H1 (cell line): Measurements from ENCODE around the gene UBE2E2. TPM values are rescaled to one million over a fixed set of nuclear protein-coding genes. Genes with fewer than 3 reads are reported as not detected.
A peak's percentile ranks its signal among the peaks of the same experiment; 100 is the strongest.

Experiments
- CTCF ChIA-PET: fragments of 300-600 bp; sonication (Branson Sonifier 250); formaldehyde crosslinking; loops from one replicate; lab custom pipeline; 2021; ENCODE audit not compliant: partially characterized antibody; lab: Charles Lee
- POLR2A ChIA-PET: fragments of 300-600 bp; sonication (Branson Sonifier 250); formaldehyde crosslinking; loops from one replicate; lab custom pipeline; 2021; ENCODE audit warnings: inconsistent platforms; ENCODE audit not compliant: partially characterized antibody; lab: Charles Lee
- DNase-seq, 2 experiments: peaks; one replicate each; pipeline versions ENCODE4 v3.0.0 to v3.0.0-alpha.2; 2010 to 2022; ENCODE audit warnings: low spot score in 2 of 2, low read depth in 1 of 2, mixed read lengths in 1 of 2
- FAIRE-seq: peaks from 2 replicates; lab custom pipeline; 2011; peaks lifted over from hg19 to GRCh38; lab: Jason Lieb, UNC
- H2AFZ ChIP-seq: 2 replicates; pipeline ENCODE4 v1.8.1; 2012; ENCODE audit warnings: low read length, inconsistent platforms
- H2AK5ac ChIP-seq: 2 replicates; pipeline ENCODE4 v1.6.1; 2013; ENCODE audit warnings: low read depth, low read length
- H2BK120ac ChIP-seq: replicated peaks from 2 replicates; pipeline ENCODE3; 2013; ENCODE audit warnings: low read depth, low read length, inconsistent platforms
- H2BK12ac ChIP-seq: 2 replicates; pipeline ENCODE4 v1.6.1; 2013; ENCODE audit warnings: low read depth, low read length
- H2BK15ac ChIP-seq: 2 replicates; pipeline ENCODE4 v1.6.1; 2013; ENCODE audit warnings: low read length
- H2BK20ac ChIP-seq: 2 replicates; pipeline ENCODE4 v1.6.1; 2013; ENCODE audit warnings: low read length
- H2BK5ac ChIP-seq: 2 replicates; pipeline ENCODE4 v1.6.1; 2013; ENCODE audit warnings: low read depth, low read length
- H3K14ac ChIP-seq: 2 replicates; pipeline ENCODE4 v1.6.1; 2013; ENCODE audit warnings: inconsistent platforms; ENCODE audit not compliant: insufficient read length
- H3K18ac ChIP-seq: 2 replicates; pipeline ENCODE4 v1.6.1; 2013; ENCODE audit warnings: low read length; ENCODE audit errors: extremely low read depth
- H3K23ac ChIP-seq: 2 replicates; pipeline ENCODE4 v1.6.1; 2013; ENCODE audit warnings: inconsistent platforms; ENCODE audit not compliant: insufficient read length
- H3K23me2 ChIP-seq: 2 replicates; pipeline ENCODE4 v1.6.1; 2013; ENCODE audit warnings: low read depth, low read length
- H3K27ac ChIP-seq: 2 replicates; pipeline ENCODE4 v1.6.1; 2011; ENCODE audit warnings: low read depth, low read length, inconsistent platforms
- H3K27me3 ChIP-seq, 4 experiments: replicated peaks in 1 of 4; 1 replicate in 1 of 4; 2 replicates in 3 of 4; pipeline versions ENCODE4 v1.6.1 to v1.8.1; 2011 to 2013; ENCODE audit warnings: low read length in 3 of 4, mild to moderate bottlenecking in 3 of 4, inconsistent platforms in 2 of 4, mixed read lengths in 2 of 4, moderate library complexity in 1 of 4; ENCODE audit not compliant: control insufficient read depth in 3 of 4, insufficient read depth in 3 of 4; ENCODE audit errors: extremely low read depth in 1 of 4
- H3K36me3 ChIP-seq, 4 experiments: 2 replicates each; pipeline versions ENCODE4 v1.6.1 to v1.8.1; 2011 to 2013; ENCODE audit warnings: mild to moderate bottlenecking in 4 of 4, low read length in 3 of 4, moderate library complexity in 2 of 4, control low read depth in 1 of 4, inconsistent platforms in 1 of 4; ENCODE audit not compliant: insufficient read depth in 4 of 4, control insufficient read depth in 2 of 4
- H3K4ac ChIP-seq: replicated peaks from 2 replicates; pipeline ENCODE3; 2013; ENCODE audit warnings: low read length, low read depth, mixed read lengths, inconsistent platforms; ENCODE audit not compliant: insufficient read length
- H3K4me1 ChIP-seq, 4 experiments: replicated peaks in 1 of 4; 1 replicate in 1 of 4; 2 replicates in 3 of 4; pipeline versions ENCODE4 v1.6.1 to v1.8.1; 2011 to 2013; ENCODE audit warnings: low read length in 3 of 4, inconsistent platforms in 2 of 4, mixed read lengths in 1 of 4; ENCODE audit not compliant: insufficient read depth in 4 of 4, control insufficient read depth in 3 of 4
- H3K4me2 ChIP-seq, 2 experiments: 2 replicates each; pipeline versions ENCODE4 v1.6.1 to v1.8.1; 2011 to 2013; ENCODE audit warnings: low read depth in 2 of 2, low read length in 2 of 2, control low read depth in 1 of 2, inconsistent platforms in 1 of 2, mild to moderate bottlenecking in 1 of 2; ENCODE audit not compliant: insufficient read depth in 1 of 2
- H3K4me3 ChIP-seq, 4 experiments: fragments of 200-600, 300-600 bp in 1 of 4; sonication (generic), shearing (Covaris generic), sonication (Bioruptor Twin) in 1 of 4; 2 replicates each; pipeline versions ENCODE4 v1.5.1 to v1.8.1; 2011 to 2016; ENCODE audit warnings: low read length in 4 of 4, low read depth in 3 of 4, control low read depth in 2 of 4, inconsistent platforms in 2 of 4, mild to moderate bottlenecking in 2 of 4, mixed read lengths in 1 of 4, moderate library complexity in 1 of 4; ENCODE audit not compliant: insufficient read depth in 2 of 4; ENCODE audit errors: extremely low read depth in 1 of 4
- H3K56ac ChIP-seq: replicated peaks from 2 replicates; pipeline ENCODE3; 2013; ENCODE audit warnings: low read depth, mild to moderate bottlenecking, mixed read lengths, low read length, inconsistent platforms; ENCODE audit not compliant: insufficient read length
- H3K79me1 ChIP-seq: 2 replicates; pipeline ENCODE4 v1.6.1; 2013; ENCODE audit warnings: low read depth, low read length, control low read depth
- H3K79me2 ChIP-seq, 2 experiments: 2 replicates each; pipeline versions ENCODE4 v1.6.1 to v1.8.1; 2012 to 2013; ENCODE audit warnings: low read length in 2 of 2, mild to moderate bottlenecking in 2 of 2, inconsistent platforms in 1 of 2; ENCODE audit not compliant: insufficient read depth in 2 of 2, control insufficient read depth in 1 of 2
- H3K9ac ChIP-seq, 4 experiments: replicated peaks in 1 of 4; 1 replicate in 1 of 4; 2 replicates in 3 of 4; pipeline versions ENCODE4 v1.6.1 to v1.8.1; 2011 to 2013; ENCODE audit warnings: low read depth in 3 of 4, low read length in 3 of 4, control low read depth in 2 of 4, mild to moderate bottlenecking in 2 of 4, moderate library complexity in 2 of 4, inconsistent platforms in 1 of 4; ENCODE audit errors: extremely low read depth in 1 of 4
- H3K9me3 ChIP-seq, 2 experiments: 2 replicates each; pipeline versions ENCODE4 v1.6.1 to v1.8.1; 2012 to 2013; ENCODE audit warnings: mild to moderate bottlenecking in 2 of 2, moderate library complexity in 2 of 2, control low read depth in 1 of 2, inconsistent platforms in 1 of 2, low read depth in 1 of 2, low read length in 1 of 2, mixed read lengths in 1 of 2; ENCODE audit not compliant: insufficient read depth in 2 of 2
- H4K20me1 ChIP-seq, 2 experiments: replicated peaks in 1 of 2; 2 replicates each; pipeline versions ENCODE3 to v1.8.1; 2011 to 2013; ENCODE audit warnings: inconsistent platforms in 2 of 2, low read length in 2 of 2, mild to moderate bottlenecking in 1 of 2; ENCODE audit not compliant: insufficient read depth in 2 of 2, control insufficient read depth in 1 of 2
- H4K5ac ChIP-seq: 2 replicates; pipeline ENCODE4 v1.6.1; 2013; ENCODE audit warnings: low read length, low read depth, mixed read lengths, inconsistent platforms; ENCODE audit not compliant: insufficient read length
- H4K8ac ChIP-seq: 2 replicates; pipeline ENCODE4 v1.8.0; 2013; ENCODE audit warnings: mild to moderate bottlenecking, moderate library complexity, low read length, inconsistent platforms; ENCODE audit not compliant: insufficient read depth; ENCODE audit errors: extremely low read depth
- H4K91ac ChIP-seq: replicated peaks from 2 replicates; pipeline ENCODE3; 2013; ENCODE audit warnings: low read length, mixed read lengths, inconsistent platforms; ENCODE audit not compliant: insufficient read length
- ATF3 ChIP-seq: IDR thresholded peaks from 2 replicates; pipeline ENCODE4 v1.6.1; 2011; ENCODE audit warnings: low read depth, mild to moderate bottlenecking, low read length; ENCODE audit not compliant: insufficient read depth
- BACH1 ChIP-seq: IDR thresholded peaks from 2 replicates; pipeline ENCODE4 v1.6.1; 2012; ENCODE audit warnings: low read length, improper control_type of control experiment
- CBX5 ChIP-seq: fragments of 300-800, 300-1000 bp; sonication (generic); IDR thresholded peaks from 2 replicates; pipeline ENCODE4 v1.7.1; 2016; ENCODE audit warnings: antibody characterized with exemption, low read length, low read depth
- EGR1 ChIP-seq: IDR thresholded peaks from 2 replicates; pipeline ENCODE4 v1.6.1; 2011; ENCODE audit warnings: low read depth, low read length, borderline replicate concordance
- GABPA ChIP-seq: IDR thresholded peaks from 2 replicates; pipeline ENCODE4 v1.6.1; 2011; ENCODE audit warnings: mild to moderate bottlenecking, low read length, moderate library complexity, borderline replicate concordance; ENCODE audit not compliant: insufficient read depth
- KDM4A ChIP-seq: IDR thresholded peaks from one replicate; pipeline ENCODE4 v1.7.1; 2012; ENCODE audit warnings: low read depth, mild to moderate bottlenecking, moderate library complexity, low read length, inconsistent platforms; ENCODE audit not compliant: severe bottlenecking
- RAD21 ChIP-seq, 2 experiments: IDR thresholded peaks in 1 of 2; conservative IDR thresholded peaks in 1 of 2; 2 replicates each; pipeline ENCODE4 v1.6.1; 2011; ENCODE audit warnings: low read depth in 2 of 2, low read length in 2 of 2, improper control_type of control experiment in 1 of 2, inconsistent platforms in 1 of 2, mild to moderate bottlenecking in 1 of 2, moderate library complexity in 1 of 2
- RFX5 ChIP-seq: IDR thresholded peaks from 2 replicates; pipeline ENCODE4 v1.6.1; 2011; ENCODE audit warnings: low read depth, low read length, improper control_type of control experiment, borderline replicate concordance
- SIX5 ChIP-seq: IDR thresholded peaks from 2 replicates; pipeline ENCODE4 v1.6.1; 2011; ENCODE audit warnings: mild to moderate bottlenecking, low read depth, low read length
- SP1 ChIP-seq: IDR thresholded peaks from 2 replicates; pipeline ENCODE4 v1.6.1; 2011; ENCODE audit warnings: low read depth, low read length
- SP2 ChIP-seq: IDR thresholded peaks from 2 replicates; pipeline ENCODE4 v1.6.1; 2012; ENCODE audit warnings: mild to moderate bottlenecking, low read length, inconsistent platforms
- USF2 ChIP-seq: IDR thresholded peaks from 2 replicates; pipeline ENCODE4 v1.6.1; 2011; ENCODE audit warnings: low read length, improper control_type of control experiment
- WGBS, 2 experiments: shearing (Covaris generic) in 1 of 2; methylation state at CpG; one replicate each; pipeline versions ENCODE4 v1.1.6 to v1.1.7; 2013 to 2015; ENCODE audit warnings: low lambda C conversion rate in 2 of 2, mixed read lengths in 2 of 2, inconsistent platforms in 1 of 2, low coverage in 1 of 2, missing lambda C conversion rate in 1 of 2; ENCODE audit not compliant: insufficient replicate concordance in 2 of 2, insufficient coverage in 1 of 2, insufficient read length in 1 of 2; ENCODE audit errors: extremely low coverage in 1 of 2, missing lambda C conversion rate in 1 of 2; 5-methylcytosine and 5-hydroxymethylcytosine counted together
- polyA plus RNA-seq, 7 experiments: library from polyadenylated mRNA; depleted of rRNA in 3 of 7; stranded (reverse) in 5 of 7; unstranded in 2 of 7; fragments of >200 nt in 5 of 7; fragments of 200-250 nt in 2 of 7; gene quantifications; 1 replicate in 5 of 7; 2 replicates in 1 of 7; 4 replicates in 1 of 7; pipeline versions ENCODE4 v1.2.1 to v1.2.3, GENCODE V29; 2011 to 2013; ENCODE audit warnings: missing spikeins in 2 of 7, mixed read lengths in 2 of 7
- total RNA-seq: library from RNA; stranded (reverse); fragmentation: NEBNext Ultra II Directional; extraction: Animal tissue kit (Norgen Biotek cat#: 25700); gene quantifications from 2 replicates; pipeline ENCODE4 v1.2.1, GENCODE V29; 2021

UBE2E2 gene
- total and polyA plus RNA-seq, 2 of the 8 experiments (the other 6 are each of a cell fraction or from before 2014, with no cell fraction given) = 57.6 to 70.6 TPM

- Histone ChIP-seq H3K4me2 (peak overlapping the region in 1 of 2 experiments; percentile 41; a peak in 1 of 4 replicates), H4K20me1 (no peaks in the 10 kb centered on the region), H3K79me1 (no peaks in the 10 kb centered on the region; the same call in 1 of the 2 replicates), H2BK120ac (no peak overlapping the region), H3K4me3 (no peak overlapping the region), H3K56ac (no peak overlapping the region), H2AFZ (no peak overlapping the region), H4K5ac (no peak overlapping the region), H3K14ac (no peak overlapping the region), H2AK5ac (peak overlapping the region; percentile 17; the same call in 1 of the 2 replicates), H3K23me2 (no peaks in the 10 kb centered on the region), H2BK20ac (peak overlapping the region; percentile 6; the same call in 1 of the 2 replicates), H4K8ac (no peak overlapping the region), H2BK5ac (peak overlapping the region; percentile 63; the same call in 1 of the 2 replicates), H3K36me3 (no peaks in the 10 kb centered on the region), H3K23ac (no peak overlapping the region), H2BK12ac (peak overlapping the region; percentile 89; the same call in 1 of the 2 replicates), H2BK15ac (no peak overlapping the region), H3K18ac (no peak overlapping the region), H3K9ac (no peak overlapping the region), H3K27ac (0 out of 2 replicates have a peak overlapping the region, but pooled peaks have one; percentile 12), H3K4ac (no peak overlapping the region), H3K27me3 (no peaks in the 10 kb centered on the region), H3K79me2 (peaks cover 0 to 16% of the 10 kb centered on the region in 2 experiments; a peak in 1 of 4 replicates), H3K9me3 (no peaks in the 10 kb centered on the region), H3K4me1 (peaks cover 2 to 8% (median 3%) of the 10 kb centered on the region in 4 experiments), H4K91ac (peak overlapping the region; percentile 16)
- ChIA-PET POLR2A (interaction anchor here (1.0 to 1.3 kb wide), 2 partner anchors 8 to 24 kb away, joined by 3 to 4 read pairs; no protein-coding TSS in a partner anchor), CTCF (interaction anchor here (1.2 kb wide), 1 partner anchor 14 kb away, joined by 4 read pairs; no protein-coding TSS in a partner anchor)
- FAIRE-seq (no peak), DNase-seq (no peak)
- 74% methylated on average over 3 of the region's 3 CpGs; no CpG with 5 or more reads in 1 of the 2 experiments for WGBS, 2 experiments
- TF ChIP-seq KDM4A (no peak), GABPA (no peak), RAD21 (IDR thresholded peaks at IDR 0.05 in 1 of 2, conservative IDR thresholded peaks at IDR 0.05 in 1 of 2; ENCODE audit: low read depth in 2 of 2, low read length in 2 of 2) (no peak), ATF3 (no peak), SP1 (no peak), SP2 (no peak), BACH1 (no peak), RFX5 (no peak), CBX5 (no peak), SIX5 (no peak), EGR1 (no peak), USF2 (no peak)
Measured at GRCh38 chr3:23389686-23390085, 186.6 kb downstream of the UBE2E2 start.
